Fibroblast of villous mesenchyme (primary cell): ENCODE measurements around the gene PML. TPM values are rescaled to one million over a fixed set of nuclear protein-coding genes. Genes with fewer than 3 reads are reported as not detected.

Experiments
- DNase-seq: peaks from one replicate; pipeline ENCODE4 v3.0.0-alpha.2; 2010; ENCODE audit warnings: low read depth
- H3K4me3 ChIP-seq: 2 replicates; pipeline ENCODE4 v1.5.1; 2011; ENCODE audit warnings: low read depth, mild to moderate bottlenecking, low read length
- CTCF ChIP-seq: IDR thresholded peaks from 2 replicates; pipeline ENCODE4 v1.5.1; 2012; ENCODE audit warnings: low read depth, mild to moderate bottlenecking, low read length; ENCODE audit not compliant: insufficient read depth
- total RNA-seq: library from RNA; depleted of rRNA; stranded (reverse); fragments of >200 nt; gene quantifications from 2 replicates; pipeline ENCODE4 v1.2.3, GENCODE V29; 2012

PML gene
- total RNA-seq, 1 donor, result 56.1 TPM

- H3K4me3 ChIP-seq, result no peak overlapping the region
- no peak for TF ChIP-seq CTCF
- no peak for DNase-seq
Observed at GRCh38 chr15:73948982-73949381, 45.5 kb upstream of the PML start.

DNA sequence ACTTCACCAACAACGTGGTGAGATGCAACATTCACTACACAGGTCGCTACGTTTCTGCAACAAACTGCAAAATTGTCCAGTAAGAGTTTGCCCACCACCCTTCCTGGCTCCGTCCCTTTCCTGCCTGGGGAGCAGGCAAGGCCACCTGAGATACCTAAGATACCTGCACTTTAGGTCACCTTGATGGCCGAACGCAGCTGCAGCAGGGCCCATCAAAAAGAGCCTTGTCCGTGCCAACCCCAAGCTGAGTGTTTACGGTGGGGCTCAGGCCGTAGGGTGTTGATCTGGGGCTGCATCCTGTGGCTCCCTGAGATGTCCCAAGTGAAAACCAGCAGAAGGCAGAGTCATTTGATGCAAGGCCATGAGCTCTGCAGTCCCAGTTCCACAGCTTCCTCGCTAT lies 45.0 kb upstream of the PML start:
- DNase-seq, result no peak
- no peak overlapping the region for H3K4me3 ChIP-seq
- TF ChIP-seq CTCF, result no peak

- no peak overlapping the region for H3K4me3 ChIP-seq
- TF ChIP-seq CTCF, result no peak
- DNase-seq, result no peak
Observed at GRCh38 chr15:73950479-73950830, 44.1 kb upstream of the PML start.

GRCh38 chr15:73950831-73951561 lies 43.5 kb upstream of the PML start:
- peak; percentile 89 for TF ChIP-seq CTCF
- DNase-seq, result peak; percentile 99
- H3K4me3 ChIP-seq, result no peak overlapping the region

- no peak for DNase-seq
- H3K4me3 ChIP-seq, result no peak overlapping the region
- TF ChIP-seq CTCF, result no peak
Observed at GRCh38 chr15:73951601-73952000, 42.9 kb upstream of the PML start.

- no peak for DNase-seq
- H3K4me3 ChIP-seq, result no peak overlapping the region
- TF ChIP-seq CTCF, result no peak
Observed at GRCh38 chr15:73952171-73952912, 42.2 kb upstream of the PML start.
